CD4-positive, alpha-beta T cell treated with Interleukin-4 for 1 hour (primary cell): Measurements from ENCODE around the gene ADAM29.
"Not testable (repeated sequence)": the region's sequence is repeated elsewhere in the genome, so short reads cannot be mapped to it uniquely, and the experiment has no call there.

ENCODE experiments used
- DNase-seq, 2 donors: peaks; one replicate each; pipeline ENCODE4 v3.0.0-alpha.2; 2020 to 2022

ADAM29 gene

DNA sequence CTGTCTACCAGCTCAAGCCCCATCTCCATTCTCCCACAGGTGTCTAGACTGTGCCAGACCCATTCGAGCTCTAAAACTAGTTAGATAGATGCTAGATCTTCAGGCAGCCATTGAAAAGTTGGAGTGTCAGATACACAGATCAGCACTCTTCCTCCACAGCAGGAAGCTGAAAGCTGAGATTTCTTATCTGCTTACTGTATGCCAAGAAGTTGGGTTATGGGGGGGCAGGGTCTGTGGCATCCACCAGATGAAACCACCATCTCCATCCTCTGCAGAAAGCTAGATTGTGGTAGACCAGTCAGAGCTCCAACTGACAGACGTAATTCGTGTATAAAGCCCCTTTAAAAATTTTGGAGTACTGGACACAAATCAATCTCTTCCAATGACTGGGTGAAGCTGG, 54.8 kb downstream of the ADAM29 start:
- no peak for DNase-seq

- DNase-seq: no peak
Measured at GRCh38 chr4:174973336-174973735, 55.2 kb downstream of the ADAM29 start.

- no peak for DNase-seq
Measured at GRCh38 chr4:174983128-174983750, 65.1 kb downstream of the ADAM29 start.

DNA sequence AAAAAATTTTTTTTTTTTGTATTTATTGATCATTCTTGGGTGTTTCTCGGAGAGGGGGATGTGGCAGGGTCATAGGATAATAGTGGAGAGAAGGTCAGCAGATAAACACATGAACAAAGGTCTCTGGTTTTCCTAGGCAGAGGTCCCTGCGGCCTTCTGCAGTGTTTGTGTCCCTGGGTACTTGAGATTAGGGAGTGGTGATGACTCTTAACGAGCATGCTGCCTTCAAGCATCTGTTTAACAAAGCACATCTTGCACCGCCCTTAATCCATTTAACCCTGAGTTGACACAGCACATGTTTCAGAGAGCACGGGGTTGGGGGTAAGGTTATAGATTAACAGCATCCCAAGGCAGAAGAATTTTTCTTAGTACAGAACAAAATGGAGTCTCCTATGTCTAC, 65.7 kb downstream of the ADAM29 start:
- DNase-seq: not testable (repeated sequence)

DNA sequence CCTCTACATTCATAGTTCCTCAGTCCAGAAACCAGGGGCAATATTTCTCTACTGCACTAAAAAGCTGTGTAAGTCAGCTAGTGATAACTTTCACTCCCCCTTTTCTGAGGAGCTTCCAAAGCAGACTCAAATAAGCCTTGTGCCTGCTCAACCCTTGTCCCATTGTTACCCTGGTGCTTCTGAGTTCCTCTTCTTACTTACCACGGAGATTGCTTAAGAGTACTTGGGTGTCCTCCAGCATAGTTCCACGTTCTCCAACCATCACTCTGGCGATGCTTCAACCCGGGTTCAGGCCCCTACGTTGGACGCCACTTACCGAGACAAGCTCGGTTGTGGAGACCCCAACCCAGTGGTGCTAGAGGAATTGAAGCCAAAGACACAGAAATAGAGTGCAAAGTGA, 71.6 kb downstream of the ADAM29 start:
- no peak for DNase-seq

- DNase-seq: no peak
Measured at GRCh38 chr4:174993916-174994315, 75.8 kb downstream of the ADAM29 start.

DNA sequence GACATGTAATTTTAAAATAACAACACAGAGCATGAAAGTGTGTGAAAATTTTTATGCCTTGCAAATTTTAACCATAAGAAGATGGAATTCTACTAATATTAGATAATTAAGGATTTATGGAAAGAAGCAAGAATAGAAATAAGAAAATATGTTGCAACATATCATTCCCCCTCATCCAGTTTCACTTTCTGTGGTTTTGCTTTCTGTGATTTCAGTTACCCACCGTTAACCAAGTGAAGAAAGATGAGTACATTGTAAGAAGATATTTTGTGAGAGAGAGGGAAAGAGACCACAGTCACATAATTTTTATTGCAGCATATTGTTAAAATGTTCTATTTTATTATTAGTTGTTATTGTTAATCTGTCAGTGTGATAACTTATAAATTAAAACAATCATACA, 77.9 kb downstream of the ADAM29 start:
- no peak for DNase-seq

DNA sequence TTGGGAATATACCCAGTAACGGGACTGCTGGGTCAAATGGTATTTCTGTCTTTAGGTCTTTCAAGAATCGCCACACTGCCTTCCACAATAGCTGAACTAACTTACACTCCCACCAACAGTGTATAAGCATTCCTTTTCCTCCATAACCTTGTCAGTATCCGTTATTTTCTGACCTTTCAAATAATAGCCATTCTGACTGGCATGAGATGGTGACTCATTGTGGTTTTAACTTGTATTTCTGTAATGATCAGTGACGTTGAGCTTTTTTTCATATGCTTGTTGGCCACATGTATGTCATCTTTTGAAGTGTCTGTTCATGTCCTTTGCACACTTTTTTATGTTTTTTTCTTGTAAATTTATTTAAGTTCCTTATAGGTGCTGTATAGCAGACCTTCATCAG, 81.2 kb downstream of the ADAM29 start:
- DNase-seq: no peak

DNA sequence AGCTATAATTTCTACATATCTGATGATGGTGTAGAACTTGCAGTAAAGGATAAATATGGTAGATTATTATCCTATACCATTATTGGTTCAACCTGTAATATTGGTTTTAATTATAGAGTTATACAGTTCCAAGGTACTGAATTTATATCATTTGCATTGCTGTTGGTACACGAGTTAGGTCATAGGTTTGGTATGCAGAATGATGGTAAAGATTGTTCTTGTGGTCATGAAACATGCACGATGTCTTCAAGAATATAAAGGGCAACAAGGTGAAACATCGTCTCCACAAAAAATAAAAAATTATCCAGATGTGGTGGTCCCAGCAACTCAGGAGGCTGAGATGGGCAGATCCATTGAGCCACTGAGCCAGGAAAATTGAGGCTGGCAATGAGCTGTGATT, 99.6 kb downstream of the ADAM29 start:
- no peak for DNase-seq

- DNase-seq: not testable (repeated sequence)
Measured at GRCh38 chr4:175019447-175019846, 101.3 kb downstream of the ADAM29 start.
